GM19023 (cell line): ENCODE results near the gene PTCD2.
A peak's percentile ranks its signal among the peaks of the same experiment; 100 is the strongest.

Experiments
- ATAC-seq: cut with Tn5 transposase; IDR thresholded peaks from one replicate; pipeline ENCODE4 v1.9.1; 2021; ENCODE audit warnings: mild to moderate bottlenecking, moderate library complexity; ENCODE audit not compliant: unreplicated experiment

Gene PTCD2

GRCh38 chr5:72295539-72295938 lies 24.6 kb upstream of the PTCD2 start:
- no peak for ATAC-seq

GRCh38 chr5:72296256-72296655 lies 23.9 kb upstream of the PTCD2 start:
- no peak for ATAC-seq

GRCh38 chr5:72298136-72298535 lies 22.0 kb upstream of the PTCD2 start:
- ATAC-seq: peak; percentile 47

GRCh38 chr5:72298711-72299110 lies 21.5 kb upstream of the PTCD2 start:
- no peak for ATAC-seq

- ATAC-seq: no peak
Measured at GRCh38 chr5:72300590-72301339, 19.4 kb upstream of the PTCD2 start.

- peak; percentile 62 for ATAC-seq
Measured at GRCh38 chr5:72301557-72301956, 18.6 kb upstream of the PTCD2 start.

GRCh38 chr5:72302171-72302570 lies 18.0 kb upstream of the PTCD2 start:
- no peak for ATAC-seq

- no peak for ATAC-seq
Measured at GRCh38 chr5:72305194-72306142, 14.7 kb upstream of the PTCD2 start.

GRCh38 chr5:72307573-72307967 lies 12.6 kb upstream of the PTCD2 start:
- no peak for ATAC-seq

- peak; percentile 96 for ATAC-seq
Measured at GRCh38 chr5:72307968-72308852, 12.0 kb upstream of the PTCD2 start.

GRCh38 chr5:72308853-72309191 lies 11.4 kb upstream of the PTCD2 start:
- no peak for ATAC-seq

- no peak for ATAC-seq
Measured at GRCh38 chr5:72313141-72313540, 7.0 kb upstream of the PTCD2 start.

- no peak for ATAC-seq
Measured at GRCh38 chr5:72314571-72315172, 5.5 kb upstream of the PTCD2 start.

- peak; percentile 2 for ATAC-seq
Measured at GRCh38 chr5:72319435-72319975, 668 bp upstream of the PTCD2 start.

- ATAC-seq: no peak
Measured at GRCh38 chr5:72324189-72324825, 4.1 kb downstream of the PTCD2 start.

GRCh38 chr5:72325566-72326305 lies 5.6 kb downstream of the PTCD2 start:
- no peak for ATAC-seq

GRCh38 chr5:72326306-72326649 lies 6.1 kb downstream of the PTCD2 start:
- no peak for ATAC-seq

- ATAC-seq: no peak
Measured at GRCh38 chr5:72328172-72328571, 8.0 kb downstream of the PTCD2 start.

GRCh38 chr5:72330712-72331111 lies 10.5 kb downstream of the PTCD2 start:
- no peak for ATAC-seq
